NCI-H146 (cell line): ENCODE results near the gene ACVR1B.
"Not testable (repeated sequence)": the region's sequence is repeated elsewhere in the genome, so short reads cannot be mapped to it uniquely, and the experiment has no call there.

Experiments
- DNase-seq: peaks from one replicate; lab custom pipeline; 2025; lab: John Stamatoyannopoulos, UW

The ACVR1B gene

DNA sequence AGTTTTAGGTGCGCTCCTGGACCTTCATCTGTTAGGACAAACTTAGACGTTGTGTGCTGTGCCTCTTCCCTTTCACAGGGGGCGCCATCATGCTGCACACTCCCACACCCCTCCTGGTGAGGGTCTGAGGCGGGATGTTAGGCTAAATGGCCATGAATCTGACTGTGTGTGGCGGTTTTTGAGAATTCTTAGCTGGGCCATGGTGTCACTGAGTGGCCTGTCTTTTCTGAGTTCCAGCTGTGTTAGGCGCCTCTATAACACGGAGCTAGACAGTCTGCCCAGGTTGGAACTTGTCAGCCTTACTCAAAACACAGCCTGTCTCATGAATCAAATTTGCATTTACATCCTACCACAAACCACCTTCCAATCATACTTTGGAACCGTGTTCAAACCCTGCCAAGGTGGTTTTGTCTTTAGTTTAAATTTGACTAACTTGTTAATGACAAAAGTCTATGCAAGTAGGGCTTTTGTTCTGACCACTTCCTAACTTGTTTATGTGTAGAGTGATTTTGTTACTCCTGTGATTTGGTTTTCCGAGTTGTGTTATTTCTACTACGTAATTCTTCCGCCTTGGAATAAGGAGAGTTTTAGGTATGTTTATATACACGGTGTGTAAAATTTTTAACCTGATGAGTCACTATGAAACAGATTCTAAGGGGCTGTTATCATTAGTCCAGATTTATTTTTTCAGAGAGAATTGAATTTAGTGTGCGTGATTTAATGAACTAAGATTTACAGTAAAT is 19.6 kb downstream of the ACVR1B start:
- DNase-seq, result no peak

DNA sequence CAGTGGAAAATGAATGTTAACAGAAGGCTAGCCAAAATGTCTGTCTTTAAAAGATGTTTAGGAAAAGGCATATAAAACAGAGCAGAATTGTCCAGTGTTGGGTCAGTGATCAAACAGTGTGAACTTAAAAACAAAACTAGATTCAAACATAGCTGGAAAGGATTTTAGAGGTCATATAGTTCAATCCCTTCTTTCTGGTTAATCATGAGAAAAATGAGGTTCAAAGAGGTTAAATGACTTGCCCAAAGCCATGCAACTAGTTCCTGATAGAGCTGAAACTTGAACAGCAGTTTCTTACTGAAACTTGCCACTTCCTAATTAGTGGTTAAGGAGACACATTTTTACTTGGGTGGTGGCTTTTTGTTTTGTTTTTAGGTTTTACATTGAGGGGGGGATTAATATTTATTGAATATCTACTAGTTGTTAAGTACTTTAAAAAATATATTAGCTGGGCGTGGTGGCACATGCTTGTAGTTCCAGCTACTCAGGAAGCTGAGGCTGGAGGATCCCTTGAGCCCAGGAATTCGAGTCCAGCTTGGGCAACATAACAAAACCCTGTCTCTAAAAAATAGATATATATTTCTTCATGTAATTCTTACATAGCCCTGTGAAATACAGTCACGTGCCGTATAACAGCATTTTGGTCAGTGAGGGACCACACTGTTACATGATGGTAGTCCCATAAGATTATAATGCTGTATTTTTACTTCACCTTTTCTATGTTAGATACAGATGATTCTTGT is 20.4 kb downstream of the ACVR1B start:
- DNase-seq, result no peak

DNA sequence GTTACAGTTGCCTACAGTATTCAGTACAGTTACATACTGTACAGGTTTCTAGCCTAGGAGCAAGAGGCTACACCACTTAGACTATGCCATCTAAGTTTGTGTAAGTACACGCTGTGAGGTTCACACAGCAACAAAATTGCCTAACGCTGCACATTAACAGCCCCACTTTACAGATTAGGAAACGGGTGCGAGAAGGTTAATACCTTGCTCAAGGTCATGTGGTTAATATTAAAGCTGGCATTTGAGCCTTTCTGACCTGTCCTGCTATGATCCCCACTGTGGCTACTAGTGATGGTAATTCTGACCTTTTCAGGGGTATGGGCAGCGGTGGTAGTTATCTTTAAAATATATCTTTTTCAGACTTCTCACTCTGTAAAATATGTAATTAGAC is 20.9 kb downstream of the ACVR1B start:
- no peak for DNase-seq

DNA sequence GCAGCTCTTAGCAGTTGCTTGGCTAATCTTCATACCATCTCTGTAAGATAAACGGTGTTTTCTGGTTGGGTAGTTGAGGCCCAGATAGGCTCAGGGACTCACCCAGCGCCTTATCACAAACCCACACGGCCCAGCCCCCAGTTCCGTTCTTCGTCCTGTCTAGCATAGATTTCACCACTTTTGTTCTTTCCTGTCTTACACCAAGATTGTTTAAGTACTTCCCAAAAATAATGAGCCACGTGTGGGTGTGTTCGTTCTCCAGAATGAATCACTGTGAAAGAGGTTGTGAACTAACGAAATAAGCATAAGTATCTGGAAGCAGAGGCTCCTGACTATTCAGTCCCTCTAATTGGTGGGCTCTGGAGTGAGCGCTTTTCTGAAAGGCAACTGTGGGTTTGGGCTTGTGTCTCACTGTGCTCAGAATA is 21.4 kb downstream of the ACVR1B start:
- DNase-seq, result no peak

DNA sequence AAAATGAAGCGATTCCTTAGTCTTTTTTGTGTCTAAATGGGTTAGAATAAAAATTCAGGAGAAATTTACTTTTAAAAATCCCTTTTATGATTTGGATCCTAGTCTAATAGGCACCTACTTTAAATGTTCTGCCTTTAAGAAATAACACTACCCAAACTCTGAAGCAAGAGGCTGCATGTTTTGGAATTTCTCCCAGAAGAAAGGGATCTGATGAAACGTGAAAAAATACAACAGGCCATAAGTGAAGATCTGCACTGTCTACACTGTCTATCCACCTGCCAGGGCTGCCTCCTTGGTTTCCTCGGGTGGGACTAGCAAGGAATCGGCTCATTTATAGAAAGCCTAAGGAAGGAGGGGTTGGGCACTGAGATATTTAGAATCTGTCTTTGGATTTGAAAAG is 22.1 kb downstream of the ACVR1B start:
- DNase-seq, result no peak

DNA sequence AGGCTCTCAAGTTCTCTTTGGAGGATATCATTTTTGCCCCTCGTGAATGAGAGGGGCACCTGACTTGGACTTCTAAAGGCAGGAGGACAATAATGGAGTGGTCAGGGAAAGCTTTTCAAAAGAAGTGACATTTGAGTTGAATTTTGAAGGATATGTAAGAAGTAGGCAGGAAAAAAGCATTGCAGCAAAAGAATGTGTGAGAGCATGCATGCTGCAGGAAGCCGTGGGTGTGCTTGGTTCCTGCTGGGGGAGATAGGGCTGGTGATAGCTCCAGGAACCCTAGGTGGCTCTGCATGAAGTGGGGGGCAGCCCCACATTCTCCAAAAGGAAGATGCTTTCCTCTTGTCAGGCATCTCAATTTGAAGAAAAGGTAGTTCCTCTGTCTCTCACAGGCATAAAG is 23.1 kb downstream of the ACVR1B start:
- DNase-seq, result no peak

DNA sequence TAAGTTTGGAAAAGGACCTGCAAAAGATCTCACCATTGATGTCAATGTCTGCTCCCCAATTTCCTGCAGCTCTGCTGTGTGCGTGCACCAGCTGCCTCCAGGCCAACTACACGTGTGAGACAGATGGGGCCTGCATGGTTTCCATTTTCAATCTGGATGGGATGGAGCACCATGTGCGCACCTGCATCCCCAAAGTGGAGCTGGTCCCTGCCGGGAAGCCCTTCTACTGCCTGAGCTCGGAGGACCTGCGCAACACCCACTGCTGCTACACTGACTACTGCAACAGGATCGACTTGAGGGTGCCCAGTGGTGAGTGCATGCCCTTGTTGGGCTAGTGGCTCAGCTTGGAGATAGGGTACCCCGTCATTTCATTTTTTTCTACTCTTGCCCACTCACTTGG is 23.7 kb downstream of the ACVR1B start:
- DNase-seq, result no peak

DNA sequence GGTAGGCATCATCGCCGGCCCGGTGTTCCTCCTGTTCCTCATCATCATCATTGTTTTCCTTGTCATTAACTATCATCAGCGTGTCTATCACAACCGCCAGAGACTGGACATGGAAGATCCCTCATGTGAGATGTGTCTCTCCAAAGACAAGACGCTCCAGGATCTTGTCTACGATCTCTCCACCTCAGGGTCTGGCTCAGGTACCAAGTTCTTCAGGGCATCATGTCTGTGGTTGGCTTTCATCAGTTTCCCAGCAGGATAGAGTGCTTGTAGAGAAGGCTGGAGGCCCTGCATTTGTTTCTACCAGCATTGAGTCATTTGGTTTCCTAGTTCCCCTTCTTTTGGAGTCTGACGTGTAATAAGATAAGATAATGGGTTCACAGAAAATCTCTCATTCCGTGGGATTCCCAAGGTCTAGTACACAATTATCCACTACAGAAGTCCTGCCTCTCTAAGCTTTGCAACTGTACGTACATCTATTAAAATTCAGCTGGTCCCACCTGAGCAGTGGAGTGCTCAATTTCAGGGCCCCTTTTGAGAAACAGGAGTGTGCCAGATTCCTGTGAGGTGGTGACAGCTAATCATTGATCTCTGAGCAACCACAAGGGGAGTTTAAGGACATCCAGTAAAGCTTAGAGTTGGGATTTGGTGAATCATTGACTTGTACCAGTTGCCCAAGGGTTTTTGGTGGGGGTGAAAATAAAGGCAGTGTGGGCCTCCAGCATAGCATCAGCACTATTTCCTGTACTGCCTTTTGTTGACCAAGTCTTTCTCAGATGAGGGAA is 25.1 kb downstream of the ACVR1B start:
- DNase-seq, result no peak

DNA sequence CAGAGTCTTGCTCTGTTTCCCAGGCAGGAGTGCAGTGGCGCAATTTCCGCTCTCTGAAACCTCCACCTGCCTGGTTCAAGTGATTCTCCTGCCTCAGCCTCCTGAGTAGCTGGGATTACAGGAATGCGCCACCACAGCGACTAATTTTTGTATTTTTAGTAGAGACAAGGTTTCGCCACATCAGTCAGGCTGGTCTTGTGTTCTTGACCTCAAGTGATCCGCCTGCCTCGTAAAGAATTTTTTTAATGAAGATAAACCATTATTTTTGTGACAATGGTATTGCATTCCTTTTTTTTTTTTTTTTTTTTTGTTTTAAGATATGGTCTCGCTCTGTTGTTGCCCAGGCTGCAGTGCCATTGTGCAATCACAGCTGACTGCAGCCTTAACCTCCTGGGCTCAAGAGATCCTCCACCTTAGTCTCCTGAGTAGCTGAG is 25.8 kb downstream of the ACVR1B start:
- no peak for DNase-seq

DNA sequence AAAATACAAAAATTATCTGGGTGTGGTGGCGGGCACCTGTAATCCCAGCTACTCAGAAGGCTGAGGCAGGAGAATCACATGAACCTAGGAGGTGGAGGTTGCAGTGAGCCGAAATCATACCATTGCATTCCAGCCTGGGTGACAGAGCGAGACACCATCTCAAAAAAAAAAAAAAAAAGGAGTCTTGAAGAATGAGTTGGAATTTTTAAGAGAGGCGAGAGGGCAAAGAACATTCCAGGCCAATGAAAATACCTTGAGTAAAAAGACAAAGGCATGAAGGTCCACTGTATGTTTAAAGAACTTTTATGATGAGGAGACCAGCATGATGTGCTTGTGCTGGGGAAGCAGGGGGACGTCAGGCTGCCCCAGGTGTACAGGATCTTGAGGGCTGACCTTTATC is 27.8 kb downstream of the ACVR1B start:
- DNase-seq, result not testable (repeated sequence)

DNA sequence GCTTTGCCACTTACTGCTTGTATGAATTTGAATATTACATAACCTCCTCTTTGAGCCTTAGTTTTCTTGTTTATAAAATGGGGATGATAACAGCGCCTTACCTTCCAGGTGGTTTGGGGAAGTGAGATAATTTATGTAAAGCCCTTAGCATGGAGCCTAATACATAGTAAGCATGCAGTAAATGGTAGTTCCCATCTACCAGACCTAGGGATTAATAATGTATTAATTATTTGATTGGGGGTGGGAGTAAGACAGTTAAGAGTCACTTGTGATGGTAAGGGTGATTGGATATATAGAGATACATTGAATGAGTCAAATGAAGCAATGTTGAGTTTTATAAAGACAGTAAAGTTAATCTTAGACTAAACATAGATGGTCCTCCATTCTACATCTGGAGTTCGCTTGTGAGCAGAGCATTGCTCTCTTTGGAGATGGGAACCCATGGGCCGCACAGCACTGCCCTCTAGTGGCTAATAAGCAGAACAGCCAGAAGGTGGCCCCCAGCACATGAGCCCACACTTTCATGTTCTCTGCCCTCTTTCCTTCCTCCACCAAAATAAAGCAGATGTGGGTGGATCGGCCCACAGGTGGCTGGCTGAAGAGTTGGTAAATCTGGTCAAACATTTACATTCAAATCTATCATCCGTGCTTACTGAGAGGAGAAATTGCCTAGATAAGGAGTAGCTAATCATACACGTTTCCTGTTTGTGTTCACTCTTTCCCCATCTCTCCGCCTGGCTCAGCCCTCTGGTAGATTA is 28.7 kb downstream of the ACVR1B start:
- DNase-seq, result peak; percentile 60

DNA sequence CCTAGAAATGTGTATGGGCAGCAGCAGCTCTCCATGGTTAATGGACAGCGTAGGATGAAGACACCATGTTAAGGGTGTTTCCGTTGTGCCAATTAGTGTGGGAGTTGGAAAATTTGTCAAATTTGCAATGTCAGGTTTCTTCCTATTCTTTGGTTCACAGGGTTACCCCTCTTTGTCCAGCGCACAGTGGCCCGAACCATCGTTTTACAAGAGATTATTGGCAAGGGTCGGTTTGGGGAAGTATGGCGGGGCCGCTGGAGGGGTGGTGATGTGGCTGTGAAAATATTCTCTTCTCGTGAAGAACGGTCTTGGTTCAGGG is 29.3 kb downstream of the ACVR1B start:
- no peak for DNase-seq

DNA sequence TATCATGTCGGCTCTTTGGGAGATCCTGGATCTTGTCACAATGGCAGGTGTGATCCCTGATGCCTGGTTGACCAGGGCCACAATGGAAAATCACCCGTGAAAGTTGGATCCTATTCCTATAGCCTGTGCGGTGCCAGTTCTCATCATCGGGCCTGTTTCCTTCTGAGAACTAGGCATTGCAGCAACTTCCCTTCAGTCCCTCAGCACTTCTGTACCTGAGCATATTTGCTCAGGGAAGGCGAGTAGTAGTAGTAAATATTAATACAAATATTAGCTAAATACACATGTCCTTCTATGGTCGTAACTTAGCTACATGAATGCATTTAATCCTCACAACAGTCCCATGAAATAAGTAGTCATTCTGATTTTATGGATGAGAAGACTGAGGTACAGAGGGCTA is 33.2 kb downstream of the ACVR1B start:
- DNase-seq, result no peak

DNA sequence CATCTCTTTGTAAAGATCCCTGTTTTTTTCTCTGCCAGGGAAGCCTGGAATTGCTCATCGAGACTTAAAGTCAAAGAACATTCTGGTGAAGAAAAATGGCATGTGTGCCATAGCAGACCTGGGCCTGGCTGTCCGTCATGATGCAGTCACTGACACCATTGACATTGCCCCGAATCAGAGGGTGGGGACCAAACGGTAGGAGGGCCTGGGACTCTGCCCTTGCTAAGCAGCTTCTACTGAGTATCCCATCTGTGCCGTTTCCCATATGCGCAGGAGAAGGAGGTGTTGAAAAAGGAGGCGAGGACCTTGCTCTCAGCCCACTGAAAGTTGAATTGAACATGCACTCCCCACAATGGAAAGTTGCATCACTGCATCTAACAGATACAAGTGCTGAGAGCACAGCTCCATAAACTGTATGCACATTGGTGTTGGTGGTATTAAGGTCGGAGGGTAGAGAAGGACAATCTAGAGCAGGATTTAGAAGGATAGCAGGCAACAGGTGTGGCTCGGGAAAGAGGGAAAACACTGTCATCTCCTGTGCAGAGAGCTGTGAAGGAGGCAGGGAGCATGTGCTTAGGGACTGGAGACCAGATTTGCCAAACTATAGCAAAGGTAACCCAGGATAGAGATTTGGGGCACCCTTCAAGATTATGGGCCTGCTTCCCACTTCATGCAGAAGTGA is 33.8 kb downstream of the ACVR1B start:
- DNase-seq, result no peak

DNA sequence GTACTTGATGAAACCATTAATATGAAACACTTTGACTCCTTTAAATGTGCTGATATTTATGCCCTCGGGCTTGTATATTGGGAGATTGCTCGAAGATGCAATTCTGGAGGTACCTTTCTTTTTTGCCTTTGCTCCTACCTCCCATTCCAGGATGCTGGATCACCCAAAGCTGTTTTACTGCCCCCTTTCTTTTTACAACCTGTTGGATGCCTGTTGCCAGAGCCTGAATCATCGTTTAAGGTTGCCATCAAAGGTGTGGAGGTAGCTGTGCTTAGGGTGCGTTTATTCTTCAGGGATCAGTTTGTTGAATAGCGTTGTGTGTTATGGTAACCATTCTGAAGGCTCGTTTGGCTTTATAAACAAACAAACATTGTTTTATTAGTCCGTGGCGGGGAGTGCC is 35.3 kb downstream of the ACVR1B start:
- no peak for DNase-seq

DNA sequence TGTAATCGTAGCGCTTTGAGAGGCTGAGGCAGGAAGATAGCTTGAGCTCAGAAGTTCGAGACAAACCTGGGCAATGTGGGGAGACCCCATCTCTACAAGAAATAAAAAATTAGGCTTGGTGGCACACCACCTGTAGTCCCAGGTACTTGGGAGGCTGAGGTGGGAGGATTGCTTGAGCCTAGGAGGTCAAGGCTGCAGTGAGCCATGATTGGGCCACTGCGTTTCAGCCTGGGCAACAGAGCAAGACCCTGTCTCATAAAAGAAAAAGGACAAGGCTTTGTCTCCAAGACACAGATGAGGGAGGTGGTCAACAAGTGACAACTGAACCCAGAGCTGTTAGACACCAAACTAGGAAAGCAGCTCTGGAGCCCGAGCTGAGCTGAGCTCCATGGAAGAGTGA is 40.7 kb downstream of the ACVR1B start:
- DNase-seq, result no peak

DNA sequence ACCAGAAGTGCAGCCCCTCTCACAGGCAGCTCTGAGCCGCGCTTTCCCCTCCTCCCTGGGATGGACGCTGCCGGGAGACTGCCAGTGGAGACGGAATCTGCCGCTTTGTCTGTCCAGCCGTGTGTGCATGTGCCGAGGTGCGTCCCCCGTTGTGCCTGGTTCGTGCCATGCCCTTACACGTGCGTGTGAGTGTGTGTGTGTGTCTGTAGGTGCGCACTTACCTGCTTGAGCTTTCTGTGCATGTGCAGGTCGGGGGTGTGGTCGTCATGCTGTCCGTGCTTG is 43.0 kb downstream of the ACVR1B start:
- no peak for DNase-seq

DNA sequence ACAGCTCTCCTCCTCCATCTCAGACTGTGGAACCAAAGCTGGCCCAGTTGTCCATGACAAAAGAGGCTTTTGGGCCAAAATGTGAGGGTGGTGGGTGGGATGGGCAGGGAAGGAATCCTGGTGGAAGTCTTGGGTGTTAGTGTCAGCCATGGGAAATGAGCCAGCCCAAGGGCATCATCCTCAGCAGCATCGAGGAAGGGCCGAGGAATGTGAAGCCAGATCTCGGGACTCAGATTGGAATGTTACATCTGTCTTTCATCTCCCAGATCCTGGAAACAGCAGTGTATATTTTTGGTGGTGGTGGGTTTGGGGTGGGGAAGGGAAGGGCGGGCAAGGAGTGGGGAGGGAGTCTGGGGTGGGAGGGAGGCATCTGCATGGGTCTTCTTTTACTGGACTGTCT is 43.5 kb downstream of the ACVR1B start:
- no peak for DNase-seq

DNA sequence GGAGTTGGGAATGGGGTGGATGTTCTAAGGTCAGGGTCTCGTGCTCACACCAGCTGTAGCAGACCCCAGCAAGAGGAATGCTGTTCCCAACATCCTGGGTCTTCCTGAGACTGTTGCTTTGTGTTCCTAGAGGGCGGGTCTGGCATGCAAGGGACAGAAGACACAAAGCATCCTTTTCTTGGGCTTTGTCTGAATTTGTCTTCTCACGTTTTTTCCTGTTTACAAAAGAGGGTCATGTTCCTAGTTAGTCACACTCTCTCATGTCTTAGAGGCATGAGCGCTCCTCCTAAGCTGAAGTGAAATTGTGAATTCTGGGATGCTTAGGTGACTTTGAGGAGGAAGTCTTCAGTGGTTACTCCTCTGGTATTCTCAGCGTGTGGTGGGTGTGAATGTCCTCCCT is 45.6 kb downstream of the ACVR1B start:
- no peak for DNase-seq

DNA sequence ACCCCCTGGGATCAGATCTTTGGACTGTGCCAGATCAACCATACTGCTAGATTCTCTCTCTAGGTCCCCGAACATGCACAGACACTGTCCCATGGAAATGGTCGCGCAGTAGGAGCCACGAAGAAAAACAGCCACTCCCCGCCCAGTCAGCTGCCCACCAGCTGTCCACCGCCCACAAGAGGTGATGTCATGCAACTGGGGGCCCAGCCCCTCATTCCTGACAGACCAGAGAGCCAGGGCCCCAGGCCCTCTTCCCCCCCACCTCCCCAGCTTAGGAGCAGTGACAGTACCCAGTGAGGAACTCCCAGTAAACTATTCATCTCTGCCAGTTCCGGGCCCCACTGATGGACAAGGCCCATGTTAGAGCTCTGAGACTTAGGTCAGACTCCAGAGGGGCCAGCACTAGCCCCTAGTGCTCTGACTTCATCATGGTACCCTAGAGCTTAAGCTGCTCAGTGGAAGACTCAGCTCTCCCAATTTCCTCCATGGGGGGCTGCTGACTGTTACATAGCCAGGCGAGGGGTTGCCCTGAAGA is 51.6 kb downstream of the ACVR1B start:
- no peak for DNase-seq

DNA sequence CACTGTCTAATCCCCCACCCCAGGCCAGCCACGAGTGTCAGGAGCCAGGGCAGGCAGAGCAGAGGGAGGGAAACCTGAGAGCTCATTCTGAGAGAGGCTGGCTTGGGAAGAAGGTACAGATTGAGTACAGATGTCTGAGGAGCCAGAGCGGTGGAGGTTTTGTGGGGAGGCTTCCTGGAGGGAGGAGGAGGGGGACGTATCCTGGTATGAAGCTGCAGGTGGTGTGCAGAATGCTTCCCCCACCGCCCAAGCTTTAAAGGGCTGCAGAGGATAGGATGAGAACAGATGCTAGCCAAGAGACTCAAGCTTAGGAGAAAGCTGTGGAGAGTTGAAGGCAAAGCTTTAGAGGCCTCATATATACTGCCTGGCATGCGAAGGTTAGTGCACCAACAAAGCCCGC is 52.1 kb downstream of the ACVR1B start:
- no peak for DNase-seq
